ENCODE data around the gene ARL11.

ARL11 gene

DNA sequence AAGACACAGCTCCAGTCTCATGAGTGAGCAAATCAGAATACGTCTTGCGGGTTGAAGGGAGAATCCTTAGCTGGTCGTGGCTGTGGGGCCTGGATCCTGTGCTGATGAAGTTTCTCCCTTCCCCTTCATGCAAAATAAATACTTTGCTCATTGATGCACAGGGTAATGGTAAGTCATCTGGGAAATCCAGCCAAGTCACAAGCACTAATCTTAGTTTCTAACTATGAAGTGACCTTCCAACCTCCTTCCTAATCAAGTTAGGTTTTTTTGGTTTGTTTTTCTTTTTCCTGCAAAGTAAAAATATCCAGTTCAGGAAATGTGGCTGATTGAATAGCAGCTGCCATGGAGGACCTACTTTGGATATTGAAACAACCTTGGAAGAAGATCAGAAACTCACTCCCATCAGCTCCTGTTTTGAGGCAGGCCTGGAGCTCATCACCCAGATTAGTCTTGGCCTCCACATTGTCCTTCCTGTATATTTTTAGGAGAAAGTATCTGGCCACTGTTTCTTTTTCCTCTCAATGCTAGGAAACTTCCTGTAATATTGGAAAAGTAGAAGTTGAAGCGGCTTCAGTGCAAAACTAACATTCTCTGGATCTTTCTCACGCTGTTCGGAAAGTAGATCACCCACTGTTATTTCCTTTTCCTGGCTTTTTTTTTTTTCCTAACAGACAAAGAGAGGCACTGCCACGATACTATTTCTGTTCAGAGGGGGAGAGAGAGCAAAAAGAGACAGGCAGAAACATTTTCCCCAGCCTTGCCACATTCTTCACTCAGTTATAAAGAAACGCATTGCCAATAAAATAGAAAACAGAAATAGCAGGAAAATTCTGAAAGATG, 12.3 kb upstream of the ARL11 start:
- DNase-seq: no peak
- no peak for ATAC-seq

DNA sequence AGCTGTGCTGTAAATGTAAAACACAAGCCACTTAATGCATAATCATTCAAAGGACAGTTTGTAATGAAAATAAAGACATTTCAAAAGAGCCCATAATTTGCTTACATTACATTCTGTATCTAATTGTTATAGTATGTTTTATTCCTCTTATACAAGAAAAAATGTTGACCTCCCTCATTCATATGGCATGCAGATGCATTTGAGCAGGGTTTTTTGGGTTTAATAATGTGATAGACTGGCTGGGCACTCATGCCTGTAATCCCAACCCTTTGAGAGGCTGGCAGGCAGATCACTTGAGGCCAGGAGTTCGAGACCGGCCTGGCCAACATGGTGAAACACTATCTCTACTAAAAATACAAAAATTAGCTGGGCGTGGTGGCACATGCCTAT, 11.6 kb upstream of the ARL11 start:
- ATAC-seq (no peak), DNase-seq (no peak)

DNA sequence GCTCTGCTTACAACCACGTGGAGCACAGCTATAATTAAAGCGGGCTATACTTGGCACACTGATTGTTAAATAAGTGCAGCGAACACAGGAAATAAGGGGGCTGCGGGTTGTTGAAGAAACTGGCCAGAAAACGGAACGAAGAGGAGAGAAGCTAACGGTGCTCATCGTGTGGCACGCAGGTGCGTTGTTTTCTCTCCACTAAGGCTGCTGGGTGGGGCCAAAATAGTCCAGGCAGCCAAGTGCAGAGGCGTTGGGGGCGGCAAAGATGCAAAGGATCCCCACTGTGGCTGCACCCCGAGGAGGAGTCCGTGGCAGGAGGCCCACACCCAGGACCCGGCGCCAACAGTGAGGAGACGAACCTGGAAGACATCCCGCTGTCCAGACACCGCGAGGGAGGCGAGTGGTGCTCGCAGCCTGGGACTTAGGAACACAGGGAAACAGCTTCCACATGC, 8.1 kb upstream of the ARL11 start:
- DNase-seq (peak; percentile 38), ATAC-seq (no peak)

DNA sequence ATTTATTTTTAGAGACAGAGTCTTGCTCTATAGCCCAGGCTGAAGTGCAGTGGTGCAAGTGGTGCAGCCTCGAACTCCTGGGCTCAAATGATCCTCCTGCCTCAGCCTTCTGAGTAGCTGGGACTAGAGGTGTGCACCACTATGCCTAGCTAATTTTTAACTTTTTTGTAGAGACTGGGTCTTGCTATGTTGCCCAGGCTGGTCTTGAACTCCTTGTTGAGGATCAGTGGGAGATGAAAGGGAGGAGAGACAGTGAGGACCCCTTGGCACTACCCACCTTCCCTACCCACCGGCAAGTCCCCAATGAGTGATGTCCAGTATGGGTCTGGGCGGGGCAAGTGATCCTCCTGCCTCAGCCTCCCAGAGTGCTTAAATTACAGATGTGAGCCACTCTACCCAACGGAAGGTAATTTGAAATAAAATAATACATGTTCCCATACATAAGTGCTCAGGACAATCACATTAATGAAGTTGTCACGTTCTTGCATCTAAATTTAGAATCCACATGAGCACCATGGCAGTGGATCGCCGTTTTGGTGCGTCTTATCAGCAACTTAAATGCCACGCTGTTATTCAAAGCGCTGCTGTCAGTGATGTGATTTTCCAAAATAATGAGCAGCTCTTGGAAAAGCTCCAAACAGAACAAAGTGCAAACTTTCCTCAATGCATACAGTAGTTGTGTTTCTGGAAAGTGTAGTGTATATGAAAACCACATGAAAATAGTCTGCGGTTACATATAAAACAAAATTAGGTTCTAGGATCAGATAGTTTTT, 5.9 kb upstream of the ARL11 start:
- ATAC-seq: no peak
- DNase-seq: no peak

DNA sequence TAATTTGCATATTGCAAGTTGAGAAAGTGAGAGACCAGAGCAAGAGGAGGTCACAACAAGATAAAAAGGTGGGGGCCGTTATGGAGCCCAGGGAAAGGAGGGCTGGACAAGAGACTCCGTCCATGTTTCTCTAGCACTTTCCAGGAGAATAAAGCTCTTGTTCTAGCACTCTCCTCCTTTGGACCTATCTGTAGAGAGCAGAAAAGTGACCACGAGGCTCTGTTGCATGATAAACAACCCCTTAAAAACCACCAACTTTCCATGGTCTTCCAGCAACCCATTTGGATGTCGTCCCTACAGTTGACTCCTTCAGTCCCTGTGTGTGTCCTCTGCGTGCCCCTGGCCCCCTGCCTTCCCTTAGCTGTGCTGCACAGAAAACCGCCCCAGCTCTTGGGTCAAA, 4.1 kb upstream of the ARL11 start:
- ATAC-seq (no peak), DNase-seq (no peak)

DNA sequence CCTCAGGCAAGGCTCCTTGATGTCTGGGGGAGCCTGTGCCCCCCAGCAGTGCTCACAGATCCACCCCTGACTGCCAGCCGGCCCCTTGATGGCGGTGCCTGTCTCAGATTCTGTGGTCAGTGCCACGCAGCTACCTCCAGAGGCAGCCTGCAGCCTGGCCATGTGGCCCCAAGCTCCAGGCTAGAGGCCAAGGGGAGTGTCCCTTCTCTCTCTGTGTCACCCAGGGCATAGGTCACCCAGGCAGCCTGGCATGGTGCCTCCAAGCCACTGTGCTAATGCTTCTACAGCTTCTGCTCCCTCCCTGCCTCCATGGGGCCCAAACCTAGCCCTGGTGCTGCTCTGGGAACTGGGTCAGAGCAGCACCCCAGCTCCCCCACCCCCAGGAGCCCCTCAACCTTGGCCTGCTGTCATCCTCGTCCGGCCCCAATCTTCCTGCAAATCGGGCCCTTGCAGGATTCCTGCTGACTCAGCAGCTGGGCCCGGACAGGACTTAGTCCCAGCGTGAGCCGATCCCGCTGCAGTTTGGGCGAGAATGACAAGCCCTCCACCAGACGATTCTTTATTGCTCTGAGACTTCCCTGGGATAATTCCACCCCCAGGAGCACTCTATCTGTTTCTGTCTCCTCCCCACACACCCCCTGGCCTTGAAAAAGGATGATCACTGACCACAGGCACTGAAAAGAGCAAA, 2.8 kb upstream of the ARL11 start:
- DNase-seq (no peak), ATAC-seq (no peak)

DNA sequence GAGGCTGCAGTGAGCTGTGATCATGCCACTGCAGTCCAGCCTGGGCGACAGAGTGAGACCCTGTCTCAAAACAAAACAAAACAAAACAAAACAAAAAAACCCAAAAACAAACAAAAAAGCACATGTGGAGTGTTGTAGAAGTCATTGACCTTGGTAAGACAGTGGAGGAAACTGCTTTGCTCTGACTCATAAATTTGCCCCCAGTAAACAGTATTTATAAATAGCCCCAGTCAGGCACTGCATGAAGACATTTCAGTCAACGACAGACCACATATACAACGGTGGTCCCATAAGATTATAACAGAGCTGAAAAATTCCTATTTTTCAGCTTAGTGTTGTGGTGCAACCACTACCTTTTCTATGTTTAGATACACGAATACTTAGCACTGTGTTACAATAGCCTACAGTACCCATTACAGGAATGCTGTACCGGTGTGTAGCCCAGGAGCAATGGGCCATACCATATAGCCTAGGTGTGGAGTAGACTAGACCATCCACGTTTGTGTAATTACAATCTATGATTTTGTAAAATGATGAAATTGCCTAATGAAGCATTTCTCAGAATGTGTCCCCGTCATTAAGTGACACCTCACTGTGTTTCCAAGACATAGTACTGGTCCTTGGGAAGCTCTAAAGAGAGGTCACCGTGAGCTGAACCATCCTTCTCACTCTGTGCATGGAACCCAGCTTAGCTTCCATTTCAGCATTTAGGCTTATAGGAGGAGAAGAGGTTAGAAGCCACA, 1.1 kb downstream of the ARL11 start:
- DNase-seq: no peak

DNA sequence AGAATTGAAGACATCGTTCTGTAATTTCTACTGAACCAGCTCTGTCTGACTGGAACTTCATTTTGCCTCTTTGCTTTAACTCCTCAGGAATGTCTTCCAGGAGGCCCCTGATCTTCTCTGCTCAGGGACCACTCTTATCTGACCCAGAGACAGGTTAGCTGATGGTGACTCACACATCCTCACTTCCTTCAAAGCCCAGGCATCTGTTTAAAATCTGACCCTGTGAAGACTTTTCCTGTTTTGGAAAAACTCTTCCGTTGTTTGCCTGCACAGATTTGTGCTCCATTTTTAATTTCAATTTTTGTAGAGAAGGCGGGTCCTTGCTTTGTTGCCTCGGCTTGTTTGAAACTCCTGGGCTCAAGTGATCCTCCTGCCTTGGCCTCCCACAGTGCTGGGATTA, 1.6 kb downstream of the ARL11 start:
- DNase-seq (no peak), ATAC-seq (no peak)

More for the DNA sequence above, 1.1 kb downstream of the ARL11 start:
- ATAC-seq: no peak

DNA sequence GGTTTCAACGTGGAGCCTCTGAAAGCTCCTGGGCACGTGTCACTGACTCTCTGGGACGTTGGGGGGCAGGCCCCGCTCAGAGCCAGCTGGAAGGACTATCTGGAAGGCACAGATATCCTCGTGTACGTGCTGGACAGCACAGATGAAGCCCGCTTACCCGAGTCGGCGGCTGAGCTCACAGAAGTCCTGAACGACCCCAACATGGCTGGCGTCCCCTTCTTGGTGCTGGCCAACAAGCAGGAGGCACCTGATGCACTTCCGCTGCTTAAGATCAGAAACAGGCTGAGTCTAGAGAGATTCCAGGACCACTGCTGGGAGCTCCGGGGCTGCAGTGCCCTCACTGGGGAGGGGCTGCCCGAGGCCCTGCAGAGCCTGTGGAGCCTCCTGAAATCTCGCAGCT, 2.3 kb downstream of the ARL11 start:
- no peak for ATAC-seq
- DNase-seq: no peak

DNA sequence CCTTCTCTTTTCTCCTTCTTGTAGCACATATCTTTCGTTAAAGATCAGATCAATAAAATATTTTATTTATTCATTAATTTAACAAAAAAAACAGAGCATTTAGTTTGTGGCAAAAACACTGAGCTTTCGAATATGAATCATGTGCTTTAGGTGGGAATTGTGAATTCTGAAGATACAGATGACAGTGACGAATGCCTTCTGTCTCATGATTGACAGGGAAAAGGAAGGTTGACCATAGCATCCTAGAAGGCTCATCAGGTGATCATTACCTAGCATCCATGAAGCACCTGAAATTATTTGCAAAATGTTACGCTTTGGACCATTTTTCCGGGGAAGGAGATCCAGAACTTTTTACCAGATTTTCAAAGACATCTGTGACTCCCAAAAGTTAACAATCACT, 3.8 kb downstream of the ARL11 start:
- ATAC-seq (no peak), DNase-seq (no peak)

DNA sequence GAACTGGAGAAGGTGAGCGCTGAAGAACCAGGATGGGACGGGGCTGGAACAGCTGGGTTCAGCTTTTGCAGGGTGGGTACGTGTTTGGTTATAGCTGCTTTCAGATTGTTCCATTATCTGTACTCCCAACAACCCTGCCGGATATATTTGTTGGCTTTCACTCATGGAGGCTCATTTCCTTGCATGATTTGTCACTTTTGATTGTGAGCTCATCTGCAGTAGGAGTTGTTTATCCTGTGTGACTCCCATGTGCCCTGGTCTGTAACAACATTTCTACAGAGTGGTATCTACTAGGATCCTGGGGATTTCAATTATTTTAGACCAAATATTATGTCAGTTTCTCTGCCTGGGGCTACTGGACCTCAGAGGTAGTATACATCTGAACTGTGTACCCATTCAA, 5.4 kb downstream of the ARL11 start:
- DNase-seq (no peak), ATAC-seq (no peak)

DNA sequence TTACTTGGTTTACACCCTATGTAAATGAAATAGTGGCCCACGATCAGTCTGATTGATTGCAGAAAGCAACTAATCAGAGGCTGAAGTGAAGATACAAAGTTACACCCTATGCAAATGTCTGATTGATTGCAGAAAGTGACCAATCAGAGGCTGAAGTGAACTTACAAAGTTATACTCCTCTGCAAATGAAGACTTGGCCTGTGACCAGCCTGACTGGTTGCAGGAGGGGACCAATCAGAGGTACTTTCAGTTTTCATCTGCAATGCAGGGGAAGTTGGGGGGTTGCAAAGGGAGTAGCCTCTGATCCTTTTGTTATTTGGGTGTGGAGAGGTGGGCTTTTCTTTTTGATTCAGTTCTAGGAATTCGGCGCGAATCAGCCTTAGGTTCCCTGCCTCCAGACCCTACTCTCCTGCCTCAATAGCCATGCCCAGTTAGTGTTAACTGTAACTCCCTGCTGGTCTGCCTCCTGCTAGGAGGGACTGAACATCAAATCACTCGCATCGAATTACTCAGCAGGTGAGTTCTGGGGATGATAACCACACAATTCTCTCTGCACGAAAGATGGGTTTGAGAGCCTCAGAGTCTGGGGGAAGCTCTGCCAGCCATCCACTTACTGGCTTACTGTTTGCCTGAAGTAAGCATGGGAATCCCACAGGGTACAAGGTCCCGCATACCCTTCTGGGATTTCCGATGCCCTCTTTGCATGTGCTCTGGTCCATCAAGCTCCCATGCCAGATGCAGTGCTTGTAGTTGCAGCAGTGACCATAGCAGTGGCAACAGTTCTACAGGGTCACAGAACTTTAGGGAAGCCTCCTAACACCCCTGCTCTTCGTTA, 7.5 kb downstream of the ARL11 start:
- peak; percentile 34 for DNase-seq
- ATAC-seq: peak; percentile 74

DNA sequence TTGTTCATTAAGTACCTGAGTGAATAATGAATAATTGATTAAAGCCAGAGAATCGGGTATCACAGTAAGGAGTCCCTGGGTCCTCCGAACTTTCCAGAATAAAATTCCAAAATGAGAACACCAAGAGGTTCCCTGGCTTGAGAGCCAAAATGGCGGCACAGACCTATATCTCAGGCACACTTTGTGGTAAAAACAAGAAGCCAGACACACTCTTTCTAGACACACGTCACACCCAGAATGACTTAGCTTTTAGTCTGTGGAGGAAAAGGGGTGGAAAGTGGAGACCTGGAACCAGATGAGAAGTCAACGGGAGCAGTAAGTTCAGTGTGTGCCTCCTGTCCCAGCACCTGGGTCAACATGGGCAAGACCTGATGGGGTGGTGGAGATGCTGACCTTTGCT, 8.4 kb downstream of the ARL11 start:
- no peak for ATAC-seq
- no peak for DNase-seq

DNA sequence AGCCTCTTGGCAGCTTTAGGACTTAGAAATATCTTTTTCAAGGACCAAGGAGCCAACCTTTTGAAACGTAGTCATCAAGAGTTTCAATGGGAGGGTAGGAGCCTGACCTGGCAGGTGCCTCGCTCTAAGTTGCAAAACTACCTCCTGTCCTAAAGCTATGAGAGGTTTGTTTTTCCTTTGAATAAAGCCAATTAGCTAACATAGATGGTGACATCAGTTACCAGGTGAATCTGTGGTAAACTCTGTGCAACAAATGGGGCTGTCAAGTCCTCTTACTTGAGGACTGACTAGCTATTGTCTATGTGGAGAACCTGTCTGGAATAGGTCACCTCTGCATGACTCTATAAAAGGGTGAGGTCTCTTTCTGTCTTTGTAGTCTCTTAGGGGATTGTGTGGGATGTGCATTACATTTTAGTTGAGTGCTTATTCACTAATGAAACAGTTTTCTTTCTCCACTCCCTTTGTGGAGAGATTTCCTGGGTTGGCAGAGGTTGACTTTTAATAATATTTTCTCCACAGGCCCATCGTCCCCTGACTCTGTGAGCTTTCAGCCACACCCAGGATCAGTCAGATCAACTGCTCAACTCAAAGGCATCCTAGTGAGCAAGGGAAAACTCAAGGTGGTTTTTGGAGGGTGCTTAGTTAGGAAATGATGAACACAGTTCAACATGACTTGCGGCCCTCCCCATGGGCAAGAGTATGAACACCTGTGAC, 9.9 kb downstream of the ARL11 start:
- no peak for DNase-seq
- no peak for ATAC-seq

DNA sequence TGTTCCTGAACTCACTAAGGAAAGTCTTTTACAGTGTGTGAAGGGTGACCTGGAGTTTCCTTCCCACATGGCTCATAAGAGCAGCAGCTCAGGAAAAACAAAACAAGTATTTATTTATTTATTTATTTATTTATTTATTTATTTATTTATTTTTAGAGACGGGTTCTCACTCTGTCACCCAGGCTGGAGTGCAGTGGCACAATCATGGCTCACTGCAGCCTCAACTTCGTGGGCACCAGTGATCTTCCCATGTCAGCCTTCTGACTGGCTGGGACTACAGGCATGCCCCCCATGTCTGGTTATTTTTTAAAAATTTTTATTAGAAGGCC, 10.4 kb downstream of the ARL11 start:
- ATAC-seq: no peak
- DNase-seq: no peak

DNA sequence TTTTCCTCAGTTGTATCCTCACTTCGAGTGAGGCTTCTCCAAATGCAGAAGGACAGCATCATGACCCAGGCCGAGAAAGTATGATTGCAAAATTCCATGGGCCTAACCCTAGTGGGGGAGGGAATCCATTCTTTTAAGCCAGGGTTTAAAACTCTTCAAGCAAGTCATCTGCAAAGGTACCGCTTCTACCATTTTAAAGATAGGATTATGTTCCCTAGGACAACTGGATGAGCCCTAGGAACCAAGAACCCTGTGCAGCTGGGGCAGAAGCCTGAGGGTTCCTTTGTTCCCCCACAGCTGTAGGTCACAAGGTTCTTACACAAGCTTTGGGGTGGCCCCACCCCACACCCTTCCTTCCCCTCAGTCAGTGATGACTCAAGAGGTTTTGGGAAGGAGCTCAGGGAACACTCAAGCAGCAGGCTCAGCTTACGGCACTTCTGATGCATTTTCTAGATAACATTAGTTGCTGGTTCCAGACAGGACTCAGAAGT, 13.5 kb downstream of the ARL11 start:
- ATAC-seq (no peak), DNase-seq (no peak)

DNA sequence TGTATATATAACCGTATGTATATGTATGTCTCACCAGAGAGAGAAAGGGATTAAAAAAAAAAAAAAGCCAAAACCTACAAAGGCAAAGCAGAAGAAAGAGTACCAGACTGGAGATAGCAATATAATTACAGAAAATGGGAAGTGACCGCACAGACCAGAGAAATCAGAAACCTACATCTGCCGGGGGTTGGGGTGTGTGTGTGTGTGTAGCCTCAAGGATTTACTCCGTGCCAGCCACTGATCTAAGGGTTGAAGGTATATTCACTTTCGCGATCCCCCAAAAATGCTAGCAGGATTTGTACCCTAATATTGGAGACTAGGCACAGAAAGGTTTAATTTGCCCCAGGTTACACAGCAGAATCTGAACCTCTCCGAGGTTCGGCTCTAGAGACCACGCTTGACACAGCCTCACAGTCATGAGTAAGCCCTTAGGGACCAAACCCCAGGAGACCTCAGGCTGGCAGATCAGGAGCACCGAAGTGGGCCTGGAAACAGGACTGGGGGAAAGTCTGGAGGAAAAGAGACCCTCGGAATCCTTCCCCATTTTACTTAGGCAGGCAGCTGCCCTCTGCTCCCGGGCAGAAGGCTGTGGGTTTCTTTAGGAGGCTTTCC, 14.8 kb downstream of the ARL11 start:
- DNase-seq (no peak), ATAC-seq (peak; percentile 61)

DNA sequence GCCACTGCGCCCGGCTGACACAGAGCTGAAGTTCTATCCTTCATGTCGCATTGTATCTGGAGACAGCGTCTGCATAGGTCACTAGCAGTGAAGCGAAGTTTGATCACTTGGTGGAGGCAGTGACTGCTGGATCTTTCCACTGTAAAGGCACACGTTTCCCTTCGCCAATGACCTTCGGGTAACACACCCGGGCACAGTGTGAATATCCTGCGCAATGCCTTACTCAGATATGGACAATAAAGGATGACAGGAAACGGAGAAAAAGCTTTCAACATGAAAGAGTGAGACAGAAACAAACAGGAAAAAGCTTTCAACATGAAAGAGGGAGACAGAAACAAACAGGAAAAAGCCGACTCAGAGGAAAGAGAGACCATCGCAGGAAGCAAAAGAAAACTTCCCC, 17.1 kb downstream of the ARL11 start:
- no peak for DNase-seq
- ATAC-seq: no peak

DNA sequence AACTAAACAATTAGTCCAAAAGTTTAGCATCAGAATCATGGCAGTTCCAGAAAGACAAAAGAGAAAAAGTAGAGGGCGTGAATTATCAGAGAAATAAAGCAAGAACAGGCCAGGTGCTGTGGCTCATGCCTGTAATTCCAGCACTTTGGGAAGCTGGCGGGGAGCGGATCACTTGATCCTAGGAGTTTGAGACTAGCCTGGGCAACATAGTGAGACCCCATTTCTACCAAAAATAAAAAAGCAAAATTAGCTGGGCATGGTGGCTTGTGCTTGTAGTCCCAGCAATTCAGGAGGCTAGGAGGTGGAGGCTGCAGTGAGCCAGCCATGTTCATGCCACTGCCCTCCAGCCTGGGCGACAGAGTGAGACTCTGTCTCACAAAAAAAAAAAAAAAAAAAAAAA, 18.4 kb downstream of the ARL11 start:
- no peak for DNase-seq
- ATAC-seq: no peak

DNA sequence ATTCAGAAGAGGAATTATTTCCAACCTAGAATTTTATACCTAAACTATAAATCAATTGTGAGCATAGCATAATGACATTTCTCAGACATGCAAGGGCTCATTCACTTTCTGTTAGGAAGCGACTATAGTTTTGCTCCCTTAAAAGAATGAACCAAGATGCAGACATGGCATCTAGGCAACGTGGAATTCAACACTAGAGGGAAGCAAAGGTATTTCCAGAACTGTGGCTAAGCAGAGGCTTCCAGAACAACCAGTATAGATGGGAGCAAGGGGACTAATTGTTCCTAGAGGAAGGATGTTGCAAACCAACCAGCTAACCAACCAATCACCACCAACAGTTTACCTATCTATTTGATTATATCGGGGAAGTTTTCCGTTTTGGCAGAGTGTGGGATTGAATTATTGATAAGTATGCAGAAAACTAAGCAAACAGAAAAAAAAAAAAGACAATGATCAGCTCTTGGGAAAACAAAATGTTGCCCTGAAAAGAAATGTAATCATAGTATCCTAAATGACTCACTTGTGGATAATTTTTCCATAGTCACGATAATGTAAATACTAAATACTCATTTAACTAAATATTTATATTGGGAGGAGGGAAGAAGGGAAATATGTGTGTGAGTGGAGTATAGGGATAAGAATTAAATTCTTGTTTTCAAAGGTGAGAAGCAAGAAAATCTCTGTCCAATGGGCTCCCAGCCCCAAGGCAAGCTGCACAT, 21.1 kb downstream of the ARL11 start:
- no peak for ATAC-seq
- DNase-seq: no peak

Measured in stimulated activated naive CD8-positive, alpha-beta T cell treated with anti-CD3 and anti-CD28 coated beads, Interleukin-15, Interleukin-2, amounts not matched to agents 100 U/mL and 50 U/mL, for 24 hours (primary cell).